GM12878 (cell line): Measurements from ENCODE around the gene FAM50A. TPM values are rescaled to one million over a fixed set of nuclear protein-coding genes. Genes with fewer than 3 reads are reported as not detected.

Experiments
- BCL3 ChIP-seq: IDR thresholded peaks from 2 replicates; pipeline ENCODE4 v1.6.1; 2011; ENCODE audit warnings: borderline replicate concordance, low read depth, mild to moderate bottlenecking, moderate library complexity, low read length; ENCODE audit not compliant: insufficient read depth, poor library complexity, severe bottlenecking
- BHLHE40 ChIP-seq, 2 experiments: fragments of 450-650 bp in 1 of 2; IDR thresholded peaks; 2 replicates each; pipeline ENCODE4 v1.6.1; 2011 to 2017; ENCODE audit warnings: low read depth in 2 of 2, borderline replicate concordance in 1 of 2, improper control_type of control experiment in 1 of 2, low read length in 1 of 2, mild to moderate bottlenecking in 1 of 2
- CBFB ChIP-seq: IDR thresholded peaks from 2 replicates; pipeline ENCODE4 v1.6.1; 2016; ENCODE audit warnings: antibody characterized with exemption, low read depth
- CBX5 ChIP-seq: sonication (generic); IDR thresholded peaks from 2 replicates; pipeline ENCODE4 v1.6.1; 2016; ENCODE audit warnings: low read depth, moderate library complexity, mild to moderate bottlenecking, inconsistent platforms
- CHD4 ChIP-seq: fragments of 200-600 bp; sonication (generic); IDR thresholded peaks from 2 replicates; pipeline ENCODE4 v1.6.1; 2016; ENCODE audit warnings: mild to moderate bottlenecking
- CREB1 ChIP-seq: IDR thresholded peaks from 2 replicates; pipeline ENCODE4 v1.6.1; 2012; ENCODE audit warnings: low read depth, mild to moderate bottlenecking, inconsistent platforms
- EZH2 ChIP-seq: IDR thresholded peaks from 2 replicates; pipeline ENCODE4 v1.6.1; 2012; ENCODE audit warnings: low read depth, mild to moderate bottlenecking, control low read depth, inconsistent platforms, low read length, borderline replicate concordance; ENCODE audit not compliant: control insufficient read depth
- HDGF ChIP-seq: fragments of 450-650 bp; IDR thresholded peaks from 2 replicates; pipeline ENCODE4 v1.6.1; 2016; ENCODE audit warnings: antibody characterized with exemption
- NBN ChIP-seq: fragments of 450-650 bp; IDR thresholded peaks from 2 replicates; pipeline ENCODE4 v1.6.1; 2016
- NFYB ChIP-seq: IDR thresholded peaks from 2 replicates; pipeline ENCODE4 v1.6.1; 2011; ENCODE audit warnings: low read depth, mild to moderate bottlenecking, low read length, improper control_type of control experiment, moderate library complexity; ENCODE audit not compliant: insufficient read depth
- PAX8 ChIP-seq: fragments of 450-650 bp; IDR thresholded peaks from 2 replicates; pipeline ENCODE4 v1.6.1; 2017; ENCODE audit warnings: mild to moderate bottlenecking, moderate library complexity
- PML ChIP-seq: IDR thresholded peaks from 2 replicates; pipeline ENCODE4 v1.6.1; 2012; ENCODE audit warnings: low read length, inconsistent platforms
- POLR2A ChIP-seq: IDR thresholded peaks from 2 replicates; pipeline ENCODE4 v1.6.1; 2011; ENCODE audit warnings: low read depth, mild to moderate bottlenecking, low read length
- POLR2AphosphoS5 ChIP-seq: IDR thresholded peaks from 2 replicates; pipeline ENCODE4 v1.6.1; 2011; ENCODE audit warnings: mild to moderate bottlenecking, low read length, inconsistent platforms
- RAD21 ChIP-seq: IDR thresholded peaks from 2 replicates; pipeline ENCODE4 v1.6.1; 2011; ENCODE audit warnings: mild to moderate bottlenecking, low read depth, low read length, moderate library complexity; ENCODE audit not compliant: insufficient read depth
- RAD51 ChIP-seq: fragments of 450-650 bp; IDR thresholded peaks from 2 replicates; pipeline ENCODE4 v1.6.1; 2016; ENCODE audit warnings: moderate library complexity, mild to moderate bottlenecking, inconsistent platforms
- RELA ChIP-seq: fragments of 450-650 bp; IDR thresholded peaks from 2 replicates; pipeline ENCODE4 v1.8.0; 2014; ENCODE audit warnings: borderline replicate concordance; ENCODE audit not compliant: partially characterized antibody
- TAF1 ChIP-seq: IDR thresholded peaks from 2 replicates; pipeline ENCODE4 v1.6.1; 2011; ENCODE audit warnings: mild to moderate bottlenecking, low read depth, low read length, borderline replicate concordance
- TCF12 ChIP-seq: IDR thresholded peaks from 2 replicates; pipeline ENCODE4 v1.6.1; 2011; ENCODE audit warnings: low read depth, mild to moderate bottlenecking, low read length
- TCF7 ChIP-seq: IDR thresholded peaks from 2 replicates; pipeline ENCODE4 v1.6.1; 2014; ENCODE audit warnings: antibody characterized with exemption, borderline replicate concordance
- ZNF622 ChIP-seq: fragments of 450-650 bp; IDR thresholded peaks from 2 replicates; pipeline ENCODE4 v1.6.1; 2017; ENCODE audit warnings: mild to moderate bottlenecking, inconsistent platforms
- ZSCAN29 ChIP-seq: fragments of 450-650 bp; IDR thresholded peaks from 2 replicates; pipeline ENCODE4 v1.6.1; 2017; ENCODE audit warnings: mild to moderate bottlenecking, moderate library complexity
- polyA plus RNA-seq, 11 experiments: library from polyadenylated mRNA; depleted of rRNA in 4 of 11; unstranded in 6 of 11; stranded (reverse) in 5 of 11; fragments of >200 nt; fragmentation: Nextera tagmentation in 4 of 11; fragmentation: Illumina TruSeq in 1 of 11; extraction: Ambion mirVana in 4 of 11; extraction: Trizol in 1 of 11; gene quantifications; 1 replicate in 1 of 11; 2 replicates in 10 of 11; pipeline versions ENCODE4 v1.2.1 to v1.2.3, GENCODE V29; 2011 to 2016; ENCODE audit warnings: inconsistent platforms in 2 of 11, missing spikeins in 2 of 11, low read depth in 1 of 11
- total RNA-seq, 4 experiments: library from RNA; depleted of rRNA in 3 of 4; stranded (reverse); fragments of >200 nt in 3 of 4; fragmentation: Illumina TruSeq in 1 of 4; extraction: Trizol in 1 of 4; gene quantifications; 2 replicates each; pipeline versions ENCODE4 v1.2.1 to v1.2.3, GENCODE V29; 2013 to 2021
- TF ChIP-seq, protein P1 (sequence below), 3 experiments: IDR thresholded peaks in 2 of 3; conservative IDR thresholded peaks in 1 of 3; 2 replicates each; pipeline ENCODE4 v1.5.1; 2011; ENCODE audit warnings: low read depth in 3 of 3, low read length in 3 of 3, mild to moderate bottlenecking in 3 of 3, control low read depth in 2 of 3, moderate library complexity in 2 of 3, inconsistent platforms in 1 of 3, mixed read lengths in 1 of 3; ENCODE audit not compliant: control insufficient read depth in 2 of 3, insufficient read depth in 1 of 3; ENCODE audit errors: extremely low read depth in 1 of 3
- TF ChIP-seq, protein P2 (sequence below): IDR thresholded peaks from 2 replicates; pipeline ENCODE4 v1.6.1; 2012; ENCODE audit warnings: low read length, inconsistent platforms
- TF ChIP-seq, protein P3 (sequence below): fragments of 450-650 bp; conservative IDR thresholded peaks from 2 replicates; pipeline ENCODE4 v1.6.1; 2017; ENCODE audit warnings: mild to moderate bottlenecking, moderate library complexity

FAM50A gene
- total and polyA plus RNA-seq, 10 of the 15 experiments (the other 5 are each of a cell fraction or from before 2014, with no cell fraction given): 4.2 to 46.7 (median 34.6) TPM

GRCh38 chrX:154490414-154491083 lies 46.6 kb downstream of the FAM50A start, which contains the start of gene SLC10A3 (continued):
- TF ChIP-seq, protein P1, sequence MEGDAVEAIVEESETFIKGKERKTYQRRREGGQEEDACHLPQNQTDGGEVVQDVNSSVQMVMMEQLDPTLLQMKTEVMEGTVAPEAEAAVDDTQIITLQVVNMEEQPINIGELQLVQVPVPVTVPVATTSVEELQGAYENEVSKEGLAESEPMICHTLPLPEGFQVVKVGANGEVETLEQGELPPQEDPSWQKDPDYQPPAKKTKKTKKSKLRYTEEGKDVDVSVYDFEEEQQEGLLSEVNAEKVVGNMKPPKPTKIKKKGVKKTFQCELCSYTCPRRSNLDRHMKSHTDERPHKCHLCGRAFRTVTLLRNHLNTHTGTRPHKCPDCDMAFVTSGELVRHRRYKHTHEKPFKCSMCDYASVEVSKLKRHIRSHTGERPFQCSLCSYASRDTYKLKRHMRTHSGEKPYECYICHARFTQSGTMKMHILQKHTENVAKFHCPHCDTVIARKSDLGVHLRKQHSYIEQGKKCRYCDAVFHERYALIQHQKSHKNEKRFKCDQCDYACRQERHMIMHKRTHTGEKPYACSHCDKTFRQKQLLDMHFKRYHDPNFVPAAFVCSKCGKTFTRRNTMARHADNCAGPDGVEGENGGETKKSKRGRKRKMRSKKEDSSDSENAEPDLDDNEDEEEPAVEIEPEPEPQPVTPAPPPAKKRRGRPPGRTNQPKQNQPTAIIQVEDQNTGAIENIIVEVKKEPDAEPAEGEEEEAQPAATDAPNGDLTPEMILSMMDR (IDR thresholded peaks at IDR 0.05 in 2 of 3, conservative IDR thresholded peaks at IDR 0.05 in 1 of 3; ENCODE audit: control insufficient read depth in 2 of 3, extremely low read depth in 1 of 3, insufficient read depth in 1 of 3, low read depth in 3 of 3, low read length in 3 of 3): peak in 1 of 3 experiments; percentile 19; a peak in 1 of 6 replicates
- TF ChIP-seq RELA (no peak), ZNF622 (no peak), HDGF (0 out of 2 replicates have a peak, but pooled peaks have one; percentile 15), BCL3 (peak; percentile 11), POLR2AphosphoS5 (peak; percentile 76; the same call in 1 of the 2 replicates), TCF12 (peak; percentile 60; the same call in 1 of the 2 replicates), RAD51 (no peak), BHLHE40 (IDR thresholded peaks at IDR 0.05; ENCODE audit: borderline replicate concordance in 1 of 2, low read depth in 2 of 2, low read length in 1 of 2) (peak in 1 of 2 experiments; percentile 44; a peak in 1 of 4 replicates), TCF7 (no peak), POLR2A (peak; percentile 92), EZH2 (no peak), ZSCAN29 (0 out of 2 replicates have a peak, but pooled peaks have one; percentile 55), CHD4 (no peak), RAD21 (no peak), CBX5 (no peak), NFYB (0 out of 2 replicates have a peak, but pooled peaks have one; percentile 27), CREB1 (peak; percentile 90), PML (peak; percentile 57; the same call in 1 of the 2 replicates), CBFB (no peak), TAF1 (peak; percentile 87), PAX8 (no peak), NBN (0 out of 2 replicates have a peak, but pooled peaks have one; percentile 21)
- TF ChIP-seq, protein P2, sequence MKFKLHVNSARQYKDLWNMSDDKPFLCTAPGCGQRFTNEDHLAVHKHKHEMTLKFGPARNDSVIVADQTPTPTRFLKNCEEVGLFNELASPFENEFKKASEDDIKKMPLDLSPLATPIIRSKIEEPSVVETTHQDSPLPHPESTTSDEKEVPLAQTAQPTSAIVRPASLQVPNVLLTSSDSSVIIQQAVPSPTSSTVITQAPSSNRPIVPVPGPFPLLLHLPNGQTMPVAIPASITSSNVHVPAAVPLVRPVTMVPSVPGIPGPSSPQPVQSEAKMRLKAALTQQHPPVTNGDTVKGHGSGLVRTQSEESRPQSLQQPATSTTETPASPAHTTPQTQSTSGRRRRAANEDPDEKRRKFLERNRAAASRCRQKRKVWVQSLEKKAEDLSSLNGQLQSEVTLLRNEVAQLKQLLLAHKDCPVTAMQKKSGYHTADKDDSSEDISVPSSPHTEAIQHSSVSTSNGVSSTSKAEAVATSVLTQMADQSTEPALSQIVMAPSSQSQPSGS: no peak
- TF ChIP-seq, protein P3, sequence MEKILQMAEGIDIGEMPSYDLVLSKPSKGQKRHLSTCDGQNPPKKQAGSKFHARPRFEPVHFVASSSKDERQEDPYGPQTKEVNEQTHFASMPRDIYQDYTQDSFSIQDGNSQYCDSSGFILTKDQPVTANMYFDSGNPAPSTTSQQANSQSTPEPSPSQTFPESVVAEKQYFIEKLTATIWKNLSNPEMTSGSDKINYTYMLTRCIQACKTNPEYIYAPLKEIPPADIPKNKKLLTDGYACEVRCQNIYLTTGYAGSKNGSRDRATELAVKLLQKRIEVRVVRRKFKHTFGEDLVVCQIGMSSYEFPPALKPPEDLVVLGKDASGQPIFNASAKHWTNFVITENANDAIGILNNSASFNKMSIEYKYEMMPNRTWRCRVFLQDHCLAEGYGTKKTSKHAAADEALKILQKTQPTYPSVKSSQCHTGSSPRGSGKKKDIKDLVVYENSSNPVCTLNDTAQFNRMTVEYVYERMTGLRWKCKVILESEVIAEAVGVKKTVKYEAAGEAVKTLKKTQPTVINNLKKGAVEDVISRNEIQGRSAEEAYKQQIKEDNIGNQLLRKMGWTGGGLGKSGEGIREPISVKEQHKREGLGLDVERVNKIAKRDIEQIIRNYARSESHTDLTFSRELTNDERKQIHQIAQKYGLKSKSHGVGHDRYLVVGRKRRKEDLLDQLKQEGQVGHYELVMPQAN: peak; percentile 39; the same call in 1 of the 2 replicates
